IPS-NIHi7 (cell line): ENCODE measurements around the gene INAVA.
A peak's percentile ranks its signal among the peaks of the same experiment; 100 is the strongest.

ENCODE experiments used
- DNase-seq: peaks from one replicate; pipeline ENCODE4 v3.0.0; 2012; ENCODE audit warnings: mixed read lengths; ENCODE audit errors: extremely low spot score

Gene INAVA

DNA sequence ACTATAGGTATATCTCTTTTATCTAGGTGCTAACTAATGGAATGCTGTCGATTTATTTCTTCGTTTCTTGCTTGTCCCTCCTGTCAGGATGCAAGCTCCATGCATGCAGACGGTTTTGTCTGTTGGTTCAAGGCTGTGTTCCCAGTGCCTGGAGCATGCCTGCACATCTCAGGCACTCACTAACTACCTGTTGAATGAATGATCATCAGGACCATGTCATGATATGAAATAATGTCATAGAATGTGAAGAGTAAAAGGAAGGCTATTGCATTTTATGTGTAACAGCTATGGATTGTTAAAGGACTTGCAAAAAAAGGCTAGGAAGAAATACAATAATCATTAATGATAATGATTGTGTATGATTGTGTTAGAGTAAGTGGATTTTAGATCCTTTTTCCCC, 17.7 kb upstream of the INAVA start:
- DNase-seq = no peak

DNA sequence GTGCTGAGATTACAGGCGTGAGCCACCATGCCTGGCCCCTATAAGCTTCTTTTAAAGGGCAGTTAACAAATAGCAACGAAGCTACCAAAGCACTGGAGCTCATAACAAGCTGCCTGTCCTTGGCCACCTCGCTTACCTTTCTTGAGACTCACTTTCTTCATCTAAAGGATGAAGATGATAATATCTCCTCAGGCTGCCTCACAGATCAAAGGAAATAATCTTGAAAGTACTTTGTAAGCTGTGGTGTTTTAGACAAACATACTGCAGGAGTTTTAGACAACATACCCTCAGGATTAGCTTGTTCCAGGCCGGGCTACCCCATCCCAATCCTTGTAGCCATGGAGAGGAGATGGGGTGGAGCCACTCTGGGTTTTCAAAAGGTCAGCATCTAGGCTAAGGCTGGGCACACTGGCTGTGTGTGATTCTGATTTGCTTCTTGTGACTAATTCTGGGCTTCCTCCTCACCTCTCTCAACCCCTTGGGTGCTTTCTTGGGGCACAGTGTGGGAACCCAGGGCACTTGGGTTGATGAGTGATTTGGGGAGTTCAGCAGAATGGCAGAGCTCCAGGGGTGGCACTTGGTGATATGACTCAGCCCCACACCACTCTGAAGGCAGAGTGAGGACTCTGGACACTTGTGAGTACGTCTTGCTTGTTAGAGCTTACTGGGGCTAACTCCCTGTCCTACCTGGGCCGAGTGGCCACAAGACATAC, 16.7 kb upstream of the INAVA start:
- no peak for DNase-seq

DNA sequence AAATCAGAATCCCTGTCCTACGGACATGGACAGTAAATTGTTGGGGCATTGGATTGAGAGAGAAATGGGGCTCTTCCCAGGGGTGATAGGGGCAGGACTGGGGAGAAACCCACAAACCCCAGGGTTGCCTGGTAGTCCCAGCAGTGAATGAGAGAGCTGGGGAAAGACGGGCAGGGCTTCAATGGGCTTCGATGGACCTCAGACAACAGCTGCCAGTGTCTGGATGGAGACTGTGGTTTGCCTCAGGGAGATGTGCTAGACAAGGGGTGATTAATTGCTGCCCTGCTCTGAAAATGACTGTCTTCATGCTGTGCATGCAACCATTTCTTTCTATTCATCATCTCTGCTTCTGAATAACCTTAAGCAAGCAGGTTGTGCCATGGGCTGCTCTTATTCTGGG, 14.5 kb upstream of the INAVA start:
- no peak for DNase-seq

DNA sequence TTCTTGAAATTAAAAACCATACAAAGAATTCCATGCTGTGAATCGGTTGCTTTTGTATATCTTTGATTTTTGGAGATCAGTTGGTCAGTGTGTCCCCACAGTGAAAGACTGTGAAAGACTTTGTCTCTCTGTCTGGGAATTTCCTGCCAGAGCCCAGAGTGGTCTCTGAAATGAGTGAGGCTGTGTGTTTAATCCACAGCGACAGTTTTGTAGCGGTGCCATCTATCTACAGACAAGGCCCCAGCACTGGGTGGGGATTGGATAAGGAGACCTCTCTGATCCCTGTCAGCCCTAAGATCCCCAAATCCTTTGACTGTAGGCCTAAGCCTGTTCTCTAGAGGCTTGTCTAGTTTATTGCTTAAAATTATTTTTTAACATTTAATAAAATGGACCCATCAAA, 11.6 kb upstream of the INAVA start:
- DNase-seq = no peak

DNA sequence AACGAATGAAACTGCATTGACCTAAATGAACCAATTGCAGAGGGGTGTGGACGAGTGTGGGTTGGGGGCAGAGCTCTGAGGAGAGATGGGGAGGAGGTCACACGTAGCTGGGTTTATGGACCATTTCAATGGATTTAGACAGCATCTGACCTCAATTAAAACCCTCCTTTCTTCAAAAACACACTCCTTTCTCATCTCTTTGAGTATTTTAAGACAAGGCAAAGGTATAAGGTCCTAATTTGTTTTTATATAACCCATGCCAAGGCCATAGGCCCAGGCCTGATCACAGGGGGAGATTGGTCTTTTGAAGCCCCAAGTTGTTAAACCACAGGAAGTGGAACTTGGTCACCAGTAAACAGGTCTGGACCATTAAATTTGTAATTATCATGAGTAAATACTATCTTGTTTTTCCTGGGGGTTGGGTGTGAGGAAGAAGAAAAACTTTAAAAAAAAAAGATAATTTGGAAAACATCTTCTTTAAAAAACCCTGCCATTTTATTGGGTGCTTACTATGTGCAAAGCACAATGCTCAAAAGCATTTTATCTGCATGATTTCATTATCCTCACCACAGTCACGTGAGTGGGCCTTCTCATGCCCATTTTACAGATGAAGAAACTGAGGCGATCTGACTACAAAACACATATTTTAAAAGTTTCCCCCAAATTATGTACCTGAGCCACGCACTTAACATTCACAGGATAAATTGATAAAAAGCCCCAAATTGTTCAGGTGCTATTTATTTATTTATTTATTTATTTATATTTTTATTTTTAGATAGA, 8.9 kb upstream of the INAVA start:
- no peak for DNase-seq

DNA sequence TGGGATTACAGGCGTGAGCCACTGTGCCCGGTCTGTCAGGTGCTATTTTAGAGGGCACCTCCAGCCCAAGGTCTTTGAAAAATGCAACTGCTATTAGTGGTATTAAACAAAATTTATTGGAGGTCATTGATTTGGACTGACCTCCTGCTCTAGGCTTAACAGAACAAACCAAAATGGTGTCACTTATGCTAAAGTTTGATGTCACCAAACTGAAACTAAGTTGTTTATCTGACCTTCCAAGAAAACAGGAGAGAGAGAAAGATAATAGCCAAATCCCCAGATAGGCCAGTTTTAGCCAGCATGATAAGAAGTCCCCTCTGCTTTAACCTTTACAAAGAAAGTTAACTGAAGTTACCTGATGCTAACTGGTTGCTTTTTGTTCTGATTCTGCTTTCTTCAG, 8.1 kb upstream of the INAVA start:
- DNase-seq = no peak

DNA sequence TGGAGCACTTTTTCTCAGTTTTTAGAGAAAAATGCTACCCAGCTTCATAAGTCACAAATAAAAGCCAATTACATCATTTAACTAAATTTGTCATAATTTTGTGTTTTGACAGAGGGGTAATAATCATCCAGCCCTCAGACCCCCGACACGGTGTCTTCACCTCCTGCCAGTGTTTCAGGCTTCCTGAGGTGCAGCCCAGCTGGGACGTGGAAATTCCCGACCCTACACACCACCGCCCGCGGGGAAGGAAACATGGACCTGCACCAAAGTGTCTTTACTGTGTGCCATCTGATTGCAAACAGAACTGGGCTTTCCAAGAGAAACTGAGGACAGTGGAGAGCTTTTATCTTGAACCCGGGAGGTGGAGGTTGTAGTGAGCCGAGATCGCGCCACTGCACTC, 7.7 kb upstream of the INAVA start:
- DNase-seq = no peak

DNA sequence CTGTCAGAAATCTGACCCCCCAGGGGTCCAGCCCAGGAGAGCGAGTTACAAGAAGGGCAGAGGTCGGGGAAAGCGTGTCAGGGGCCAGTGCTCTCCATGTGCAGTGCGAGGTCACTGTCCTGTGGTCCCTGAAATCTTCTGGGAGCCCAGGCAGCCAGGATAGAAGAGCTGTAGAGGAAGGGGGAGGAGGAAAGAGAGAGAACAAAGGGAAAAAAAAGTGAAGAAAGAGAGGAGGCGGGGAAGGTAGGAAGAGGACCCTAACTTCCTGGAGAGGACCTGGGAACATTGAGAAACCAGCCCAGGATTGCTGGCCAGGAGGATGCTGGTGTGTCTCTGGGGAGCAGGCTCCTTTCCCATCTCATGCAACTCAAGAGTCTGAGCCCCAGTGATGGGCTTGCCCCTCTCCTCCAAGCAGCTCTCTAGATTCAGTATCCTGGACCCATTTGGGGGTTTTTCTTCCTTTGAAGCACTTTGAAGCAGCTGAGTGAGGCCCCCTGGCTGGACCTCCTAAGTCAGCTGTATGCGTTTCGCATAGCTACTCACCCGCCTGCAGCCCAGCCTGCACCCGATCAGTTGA, 6.8 kb upstream of the INAVA start:
- DNase-seq = no peak

DNA sequence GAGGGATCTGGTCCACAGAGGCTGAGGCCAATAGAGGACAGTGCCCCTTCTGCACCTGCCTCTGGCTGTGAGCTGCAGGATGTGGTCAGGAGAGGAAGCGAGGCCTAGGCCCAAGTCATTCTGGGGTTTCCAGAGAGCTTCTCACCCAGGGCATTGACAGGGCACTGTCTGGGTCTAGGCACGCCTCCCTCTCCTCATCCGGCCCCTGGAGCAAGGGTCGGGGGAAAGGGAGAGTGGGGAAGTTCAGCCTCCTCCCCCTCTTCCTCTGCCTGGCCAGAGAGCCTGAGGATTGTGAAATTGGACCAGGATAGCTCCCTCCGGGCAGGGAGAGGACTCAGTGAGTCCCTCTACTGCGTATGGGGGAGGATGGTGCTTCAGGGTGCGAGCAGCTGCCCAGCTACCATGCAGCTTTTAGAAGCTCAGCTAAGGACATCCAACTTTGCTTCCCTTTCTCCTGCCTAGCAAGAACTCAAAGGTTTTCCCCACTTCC, 6.3 kb upstream of the INAVA start:
- no peak for DNase-seq

DNA sequence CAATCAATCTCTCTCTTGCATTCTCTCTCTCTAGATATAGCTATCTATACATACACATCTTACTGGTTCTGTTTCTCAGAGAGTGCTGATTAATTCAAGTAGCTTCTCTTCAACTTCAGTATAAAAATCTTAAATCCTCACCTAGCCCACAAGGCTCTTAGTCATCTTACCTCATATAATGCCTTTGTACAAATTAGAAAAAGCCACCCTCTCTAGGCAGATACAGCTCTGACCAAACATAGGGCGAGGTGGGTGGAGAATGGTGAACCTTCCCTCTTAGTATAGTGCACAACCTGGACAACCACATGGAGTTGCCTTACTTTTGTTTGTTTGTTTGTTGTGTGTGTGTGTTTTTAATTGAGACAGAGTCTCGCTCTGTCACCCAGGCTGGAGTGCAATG, 5.1 kb upstream of the INAVA start:
- no peak for DNase-seq

DNA sequence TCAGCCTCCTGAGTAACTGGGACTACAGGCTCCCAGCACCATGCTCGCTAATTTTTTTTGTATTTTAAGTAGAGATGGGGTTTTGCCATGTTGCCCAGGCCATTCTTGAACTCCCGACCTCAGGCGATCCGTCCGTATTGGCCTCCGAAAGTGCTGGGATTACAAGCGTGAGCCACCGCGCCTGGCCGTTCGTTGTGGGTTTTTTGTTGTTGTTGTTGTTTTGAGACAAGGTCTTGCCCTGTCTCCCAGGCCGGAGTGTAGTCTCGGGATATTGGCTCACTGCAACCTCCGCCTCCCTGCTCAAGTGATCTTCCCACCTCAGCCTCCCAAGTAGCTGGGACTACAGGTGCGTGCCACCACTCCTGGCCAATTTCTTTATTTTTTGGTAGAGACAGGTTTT, 4.7 kb upstream of the INAVA start:
- DNase-seq = no peak

DNA sequence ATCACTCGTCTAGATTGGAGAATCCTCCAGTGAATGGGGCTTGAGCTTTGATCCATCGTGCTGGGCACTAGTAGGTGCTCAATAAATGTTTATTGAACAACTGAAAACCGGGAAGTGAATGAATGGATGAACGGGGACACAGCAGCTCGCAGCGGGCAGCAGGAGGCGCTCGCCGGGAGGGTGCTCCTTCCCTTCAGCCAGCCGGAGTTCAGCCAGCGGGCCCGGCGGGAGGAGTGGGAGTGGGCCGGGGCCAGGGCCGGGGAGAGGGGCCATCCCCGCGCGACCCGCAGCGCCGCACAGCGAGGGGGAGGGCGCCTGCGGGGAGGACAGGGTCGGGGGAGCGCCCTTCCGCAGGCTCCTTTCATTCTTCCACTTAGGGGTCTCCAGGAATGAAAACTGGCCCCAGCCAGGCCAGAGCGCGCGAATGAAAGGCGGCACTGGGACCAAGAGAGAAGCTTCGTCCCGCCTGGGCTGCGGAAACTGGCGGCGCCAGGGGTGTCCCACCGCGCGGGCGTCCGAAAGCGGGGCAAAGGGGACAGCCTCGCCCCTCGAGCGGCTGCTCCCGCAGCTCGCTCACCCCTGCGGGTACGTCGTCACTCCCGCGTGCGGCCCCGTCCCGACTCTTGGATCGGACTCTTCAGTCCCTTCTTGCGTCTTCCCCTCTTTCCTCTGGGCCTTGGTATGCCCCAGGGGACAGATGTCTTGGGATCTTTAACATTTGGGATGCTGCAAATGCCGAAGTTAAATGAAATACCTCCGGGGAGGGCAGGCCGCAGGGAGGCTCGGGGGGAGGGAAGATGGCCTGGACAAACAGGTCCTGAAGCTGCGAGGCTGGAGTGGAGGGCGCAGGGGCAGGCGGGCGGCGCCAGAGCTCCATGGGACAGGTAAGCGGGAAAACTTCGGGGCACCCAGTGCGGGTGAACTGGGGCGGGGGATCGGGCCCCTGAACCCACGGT, 3.6 kb upstream of the INAVA start:
- DNase-seq = peak; percentile 76

DNA sequence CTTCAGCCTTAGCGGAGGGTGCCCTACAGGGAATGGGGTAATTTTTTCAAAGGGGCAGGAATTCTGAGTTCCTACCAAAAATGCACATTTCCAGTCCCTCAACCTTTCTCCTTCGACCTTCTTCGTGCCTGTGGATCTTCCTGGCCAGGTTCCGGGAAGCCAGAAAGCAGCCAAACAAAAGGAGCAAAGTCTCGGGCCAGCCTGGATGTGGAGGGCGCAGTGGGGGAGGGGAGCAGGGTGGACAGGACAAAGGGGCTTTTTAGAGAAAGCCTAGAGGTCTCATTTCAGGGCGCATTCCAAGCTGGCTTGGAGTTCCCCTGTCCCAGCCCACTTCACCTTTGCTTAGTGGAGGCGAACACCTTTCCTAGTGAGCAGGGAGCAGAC, 2.9 kb upstream of the INAVA start:
- DNase-seq = peak; percentile 66

DNA sequence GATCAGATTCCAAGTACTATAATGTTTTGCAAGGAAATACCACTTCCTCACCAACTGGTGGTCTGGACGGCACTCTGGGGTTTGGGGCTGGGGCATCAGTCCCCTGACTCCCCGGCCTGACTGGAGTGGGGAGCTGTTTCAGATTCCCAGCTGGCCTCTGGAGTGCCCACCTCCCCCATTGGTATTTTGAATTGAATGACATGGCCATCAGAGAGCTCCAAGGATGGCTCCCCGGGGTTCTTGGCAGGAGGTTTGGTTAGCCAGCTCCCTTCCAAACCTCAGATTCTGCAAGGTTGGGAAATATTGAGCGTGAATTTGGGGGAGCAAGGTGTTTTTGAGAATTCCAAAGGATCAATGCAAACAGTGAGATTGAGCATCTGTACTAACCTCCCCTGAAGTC, 2.2 kb upstream of the INAVA start:
- DNase-seq = no peak

DNA sequence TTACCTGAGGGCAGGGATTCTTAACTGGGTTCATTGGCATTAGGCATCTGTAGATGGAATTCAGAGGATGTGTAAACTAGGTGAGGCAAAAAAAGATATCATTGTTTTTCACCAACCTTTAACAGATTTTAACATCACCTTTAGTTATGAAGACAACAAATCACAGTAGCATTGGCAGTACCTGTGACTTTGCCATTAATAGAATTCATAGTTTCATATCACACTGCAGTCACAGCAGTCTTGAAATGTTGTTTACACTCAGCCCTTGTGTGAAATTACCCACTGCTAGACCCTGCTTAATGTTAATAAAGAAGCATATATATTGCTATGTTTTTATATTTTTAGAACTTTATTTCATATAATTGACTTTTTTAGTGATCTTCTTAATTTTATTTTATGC, 1.7 kb upstream of the INAVA start:
- no peak for DNase-seq

DNA sequence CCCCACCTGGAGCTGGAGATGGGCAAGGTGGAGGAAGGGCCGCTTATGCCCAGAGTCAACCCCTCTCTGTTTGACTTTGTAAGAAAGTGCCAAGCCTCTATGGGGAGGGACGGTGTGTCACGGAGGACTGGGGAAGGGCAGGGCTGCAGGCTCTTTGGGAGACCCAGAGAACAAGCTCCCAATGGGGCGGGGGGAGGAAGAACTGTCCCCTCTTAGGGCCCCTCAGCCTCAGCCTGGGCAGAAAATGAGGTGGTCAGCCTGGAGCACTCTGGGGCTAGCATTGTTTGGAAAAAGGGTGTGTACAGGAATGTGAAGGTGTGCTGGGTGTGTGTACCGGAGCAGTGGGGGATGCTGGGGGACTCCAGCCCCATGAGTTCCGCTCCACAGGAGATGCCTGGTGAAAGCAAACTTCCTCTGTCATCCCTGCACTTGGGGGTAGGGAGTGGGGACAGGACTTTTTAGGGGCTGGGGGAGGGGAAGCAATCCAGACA, 1.2 kb upstream of the INAVA start:
- DNase-seq = no peak

DNA sequence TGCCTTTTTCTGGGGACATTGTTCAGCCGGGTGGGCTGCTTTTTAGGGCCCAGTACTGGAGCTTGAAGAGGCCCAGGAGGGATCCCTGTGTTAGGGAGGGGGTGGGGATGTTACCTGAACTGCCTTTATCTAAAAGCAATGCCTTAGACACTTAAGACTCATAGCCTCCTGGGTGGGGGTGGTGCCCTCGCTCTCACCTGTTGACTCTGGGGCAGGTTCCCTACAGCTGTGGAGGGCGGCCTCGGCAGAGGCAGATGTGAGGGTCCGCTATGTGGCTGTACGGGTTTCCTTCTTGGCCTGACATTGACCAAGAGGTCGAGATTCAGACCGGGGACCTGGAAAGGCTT, 716 bp downstream of the INAVA start:
- no peak for DNase-seq

DNA sequence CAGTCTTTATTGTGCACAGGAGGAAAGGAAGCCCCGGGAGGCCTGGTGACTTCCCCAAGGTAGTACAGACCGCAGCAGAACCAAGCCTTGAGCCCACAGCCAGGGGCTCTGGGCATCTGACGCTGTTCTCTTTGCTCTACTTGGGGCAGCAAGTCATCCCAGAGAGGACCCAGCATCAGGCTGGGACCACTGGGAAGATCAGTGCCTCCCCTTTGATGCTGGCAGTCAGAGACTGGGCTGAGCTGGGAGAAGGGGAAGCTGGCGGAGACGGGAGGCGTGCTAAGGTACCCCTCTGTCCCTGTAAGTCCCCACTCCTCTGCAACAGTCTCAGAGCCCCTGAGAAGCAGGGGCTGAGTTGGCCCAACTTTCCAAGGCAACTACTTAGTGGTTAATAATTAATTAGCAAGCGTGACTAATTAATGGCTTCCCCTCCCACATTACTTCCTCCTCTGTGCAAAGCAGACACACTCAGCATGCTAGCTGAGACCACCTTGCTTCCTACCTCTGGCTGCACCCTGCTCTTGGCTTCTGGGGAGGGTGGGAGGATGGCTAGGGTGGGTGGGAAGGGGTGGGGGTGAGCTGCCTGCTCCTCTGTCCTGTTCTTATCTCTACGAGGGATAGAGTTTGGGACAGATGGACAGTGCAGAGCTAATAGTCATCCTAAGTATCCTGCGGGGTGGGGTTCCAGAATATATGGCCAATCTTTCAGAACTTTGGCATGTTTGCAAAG, 1.3 kb downstream of the INAVA start:
- DNase-seq = no peak

DNA sequence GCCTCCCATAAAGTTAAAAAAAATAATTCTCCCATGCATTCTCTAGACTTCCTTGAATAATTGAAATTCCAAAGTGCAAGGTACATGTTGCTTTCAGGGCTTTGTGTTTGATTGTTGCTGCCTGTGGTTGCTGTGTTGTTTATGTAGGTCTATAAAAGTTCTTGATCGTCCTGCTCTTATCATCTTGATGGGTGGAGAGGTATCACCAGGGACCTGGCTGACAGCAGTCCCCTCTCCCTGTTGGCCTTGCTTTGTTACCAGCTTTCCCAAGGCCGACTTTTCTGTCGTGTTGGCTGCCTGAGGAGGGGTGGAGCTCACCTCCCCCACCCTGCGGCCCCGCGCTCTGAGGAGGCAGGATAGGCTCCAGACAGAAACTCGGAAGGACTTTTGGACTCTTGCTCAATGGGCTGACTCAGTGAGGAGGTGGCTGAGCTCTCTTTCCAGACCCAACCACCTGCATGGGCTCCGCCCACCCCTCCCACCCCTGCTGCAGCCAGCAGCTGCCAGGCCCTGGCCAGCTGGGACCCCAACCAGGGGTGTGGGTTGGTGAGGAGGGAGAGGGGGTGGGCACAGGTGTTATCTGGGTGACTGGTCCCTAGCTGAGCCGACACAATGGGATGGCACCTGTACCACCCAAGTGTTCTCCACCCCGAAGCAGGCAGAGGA, 2.0 kb downstream of the INAVA start:
- peak; percentile 50 for DNase-seq

DNA sequence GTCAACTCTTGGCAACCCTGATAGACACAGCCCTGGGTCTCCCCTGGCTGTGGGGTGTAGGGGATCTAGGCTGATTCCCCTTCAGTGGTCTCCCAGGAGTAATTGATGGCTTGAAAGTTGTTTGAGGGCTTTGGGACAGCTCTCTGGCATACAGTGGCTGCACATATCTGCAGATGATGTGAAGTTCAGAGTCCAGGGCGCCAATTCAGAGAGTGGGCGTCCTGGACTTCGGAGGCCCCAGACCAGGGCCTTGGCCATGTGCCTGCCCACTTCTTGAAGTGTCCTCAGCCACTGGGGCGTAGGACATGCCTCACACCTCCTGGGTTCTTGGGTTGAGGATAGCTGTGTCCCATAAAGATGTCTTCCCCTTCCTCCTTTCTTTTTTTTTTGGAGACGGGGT, 2.6 kb downstream of the INAVA start:
- DNase-seq = no peak

DNA sequence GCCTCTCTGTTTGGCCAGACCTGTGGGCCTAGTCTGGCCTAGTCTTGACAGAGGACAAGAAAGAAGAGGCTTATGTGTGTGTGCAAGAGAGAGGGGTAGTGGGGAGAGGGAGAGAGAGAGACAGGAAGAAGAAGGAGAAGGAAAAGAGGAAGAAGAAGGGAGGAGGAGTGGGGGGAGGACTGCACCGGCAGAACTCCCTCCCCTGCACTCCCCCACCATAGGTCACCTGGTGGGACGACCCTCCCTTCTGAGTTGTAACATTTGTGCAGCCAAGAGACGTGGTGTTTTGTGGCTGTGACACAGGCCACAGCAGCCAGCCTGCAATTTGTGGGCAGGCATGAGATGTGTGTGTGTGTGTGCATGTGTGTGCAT, 4.3 kb downstream of the INAVA start:
- no peak for DNase-seq
